SW 1271 (cell line): ENCODE results near the gene PDCD11.

Source experiments
- DNase-seq, 2 experiments: peaks; one replicate each; lab custom pipeline; 2025; lab: John Stamatoyannopoulos, UW

The PDCD11 gene

DNA sequence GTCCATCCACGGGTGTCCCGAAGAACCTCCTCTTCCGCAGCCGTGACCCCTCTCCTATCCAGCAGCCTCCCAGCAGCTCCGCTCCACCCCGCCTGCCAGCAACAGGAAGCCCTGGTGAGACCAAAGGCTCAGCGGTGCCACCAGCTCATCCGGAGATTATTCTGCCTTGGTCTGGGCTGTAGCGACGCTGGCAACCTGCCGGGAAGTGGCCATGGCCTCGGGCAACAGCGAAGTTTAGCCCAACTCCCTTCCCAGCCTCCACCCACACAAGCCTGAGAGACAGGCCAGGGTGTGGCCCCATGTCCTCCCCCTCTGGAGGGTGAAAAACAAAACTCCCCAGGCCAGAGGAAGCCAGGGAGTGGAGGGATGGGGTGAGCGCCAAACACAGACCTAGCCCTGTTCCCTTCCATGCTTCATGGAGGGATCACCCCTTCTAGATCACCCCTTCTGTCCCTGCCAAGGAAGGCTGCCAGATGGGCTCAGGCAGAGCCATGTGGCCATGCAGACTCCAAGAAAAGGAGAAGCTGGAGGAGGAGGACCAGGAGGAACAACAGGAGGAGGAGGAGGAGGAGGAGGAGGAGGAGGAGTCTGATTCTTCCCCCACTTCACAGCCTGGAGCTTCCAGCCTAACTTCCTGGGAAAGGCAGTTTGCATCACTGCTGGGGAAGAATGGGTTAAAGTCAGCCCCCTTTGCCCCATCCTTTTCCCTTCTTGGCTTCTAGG is 54.8 kb downstream of the PDCD11 start:
- DNase-seq = peak in 1 of 2 experiments; percentile 41

DNA sequence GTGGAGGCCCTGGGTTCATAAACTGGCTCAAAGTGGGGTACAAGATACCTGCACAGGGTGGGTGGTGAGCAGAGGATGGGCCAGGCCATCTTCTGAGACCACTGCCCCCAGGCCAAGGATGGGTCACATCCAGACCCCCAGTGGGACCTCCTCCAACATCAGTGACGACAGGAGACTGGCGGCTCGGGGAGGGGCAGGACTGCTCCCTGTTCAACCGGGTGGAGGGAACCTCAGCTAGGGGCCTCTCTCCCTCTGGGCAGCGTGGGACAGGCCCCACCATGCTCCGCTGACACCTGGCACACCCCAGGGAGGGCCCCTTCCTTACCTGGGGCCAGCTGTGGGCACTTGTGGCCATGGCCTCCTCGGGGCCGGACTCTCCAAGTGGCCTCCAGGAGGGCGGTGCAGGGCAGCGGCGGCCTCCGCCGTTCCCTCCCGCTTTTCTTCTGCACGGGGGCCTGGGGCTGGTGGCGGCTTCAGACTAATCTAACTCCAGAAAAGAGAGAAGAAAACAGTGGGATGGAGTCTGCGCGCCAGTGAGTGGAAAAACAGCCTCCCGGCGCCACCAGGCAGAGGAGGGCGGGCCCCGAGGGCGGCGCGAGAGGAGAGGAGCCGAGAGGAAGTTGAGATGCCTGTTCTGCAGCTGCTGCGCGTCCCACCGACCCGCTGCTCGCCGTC is 55.5 kb downstream of the PDCD11 start, which contains the start of gene CALHM2:
Gene CALHM2, minus strand, starts transcription at position 540 of the 675 bp plus-strand sequence. CDS start 2,429 bp downstream, outside the sequence.
- no peak for DNase-seq

DNA sequence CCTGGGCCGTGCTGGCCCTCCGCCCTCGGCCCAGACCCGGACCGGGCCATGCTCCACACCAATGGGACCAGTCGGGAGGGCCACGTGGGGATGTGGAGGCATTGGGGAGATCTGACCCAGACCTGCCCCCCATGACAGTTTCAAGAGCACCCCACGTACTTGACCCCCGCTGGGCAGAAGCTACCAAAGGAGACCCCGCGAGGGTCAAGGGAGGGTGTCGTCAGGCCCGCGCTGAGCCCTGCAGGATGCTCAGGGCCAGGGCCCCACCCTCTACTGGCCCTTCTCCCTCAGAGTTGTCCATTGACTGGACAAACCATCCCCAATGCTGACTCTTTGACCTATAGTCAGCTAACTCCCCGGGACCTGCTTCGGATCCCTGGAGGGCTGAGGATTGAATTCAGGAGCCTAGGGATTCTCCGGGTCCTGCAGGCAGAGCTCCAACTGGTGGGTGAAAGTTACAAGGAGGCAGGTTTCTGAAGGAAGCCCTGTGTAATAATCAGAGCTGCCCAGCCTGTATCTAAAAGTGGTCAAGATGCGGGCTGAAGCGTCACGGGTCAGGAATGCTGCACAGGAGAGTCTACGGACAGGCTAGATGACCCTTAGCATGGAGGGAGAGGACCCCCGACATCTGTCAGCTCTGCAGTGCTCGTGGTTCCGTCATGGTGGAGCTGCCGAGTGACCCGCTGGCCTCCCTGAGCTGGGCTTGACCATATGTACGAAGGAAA is 56.2 kb downstream of the PDCD11 start:
- DNase-seq = no peak

DNA sequence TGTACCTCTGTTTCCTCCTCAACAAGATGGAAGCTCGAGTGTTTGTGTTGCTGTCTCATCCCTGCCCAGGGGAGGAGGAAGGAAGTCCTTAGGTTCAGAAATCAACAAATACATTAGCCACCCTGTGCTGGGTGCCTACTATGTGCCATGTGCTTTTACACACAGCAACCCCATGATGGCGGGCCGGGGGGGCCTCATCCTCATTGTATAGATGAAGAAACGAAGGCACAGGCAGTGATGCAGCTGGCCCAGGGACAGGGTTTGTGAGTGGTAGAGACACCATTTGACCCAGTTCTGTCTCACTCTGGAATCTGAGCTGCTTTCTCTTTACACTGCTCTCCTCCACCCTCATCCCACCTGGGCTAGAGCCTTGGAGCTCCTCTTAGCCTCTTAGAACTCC is 57.6 kb downstream of the PDCD11 start:
- DNase-seq = no peak

DNA sequence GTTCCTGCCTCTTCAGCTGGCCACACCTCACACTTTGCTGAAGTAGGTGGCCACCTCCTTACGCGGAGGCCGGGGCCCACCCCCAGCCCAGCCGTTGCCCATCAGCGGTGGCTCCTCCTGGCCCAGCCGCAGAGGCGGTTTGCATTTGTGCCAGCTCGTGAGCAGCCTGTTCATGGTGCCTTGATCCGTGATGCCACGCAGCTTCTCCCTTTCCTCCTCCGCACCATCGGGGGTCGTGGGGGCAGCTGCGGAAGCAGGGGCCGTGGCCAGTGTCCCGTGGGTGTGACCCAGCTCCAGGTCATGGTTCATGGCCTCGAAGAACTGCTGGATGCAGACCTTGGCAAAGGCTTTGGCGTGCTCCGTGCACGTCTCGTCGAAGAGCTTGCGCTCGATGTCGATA is 58.8 kb downstream of the PDCD11 start:
- no peak for DNase-seq

DNA sequence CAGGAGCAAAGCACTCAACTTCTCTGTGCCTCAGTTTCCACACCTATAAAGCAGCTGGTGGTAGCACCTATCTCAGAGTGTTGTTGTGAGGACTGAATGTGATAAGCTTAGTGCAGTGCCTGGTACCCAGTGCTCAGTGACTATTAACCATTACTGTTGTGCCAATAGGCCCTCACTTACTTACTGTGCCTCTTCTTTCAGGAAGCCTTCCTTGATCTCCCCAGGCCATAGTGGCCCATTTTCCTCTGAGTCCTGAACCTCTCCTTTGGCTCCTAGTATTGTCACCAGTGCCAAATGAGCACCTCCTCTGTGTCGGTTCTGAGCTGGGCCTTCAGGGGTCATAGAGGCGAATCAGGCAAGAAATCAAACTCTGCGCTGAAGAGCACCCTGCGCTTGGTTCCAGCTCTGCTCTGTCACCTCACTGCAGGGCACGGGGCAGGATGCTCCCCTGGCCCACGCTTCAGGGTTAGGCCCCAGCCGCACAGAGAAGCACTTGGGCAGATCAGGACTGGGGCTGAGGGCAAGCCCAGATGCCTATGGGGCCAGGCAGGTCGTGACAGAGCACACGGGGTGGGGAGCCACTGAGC is 59.7 kb downstream of the PDCD11 start:
- no peak for DNase-seq

DNA sequence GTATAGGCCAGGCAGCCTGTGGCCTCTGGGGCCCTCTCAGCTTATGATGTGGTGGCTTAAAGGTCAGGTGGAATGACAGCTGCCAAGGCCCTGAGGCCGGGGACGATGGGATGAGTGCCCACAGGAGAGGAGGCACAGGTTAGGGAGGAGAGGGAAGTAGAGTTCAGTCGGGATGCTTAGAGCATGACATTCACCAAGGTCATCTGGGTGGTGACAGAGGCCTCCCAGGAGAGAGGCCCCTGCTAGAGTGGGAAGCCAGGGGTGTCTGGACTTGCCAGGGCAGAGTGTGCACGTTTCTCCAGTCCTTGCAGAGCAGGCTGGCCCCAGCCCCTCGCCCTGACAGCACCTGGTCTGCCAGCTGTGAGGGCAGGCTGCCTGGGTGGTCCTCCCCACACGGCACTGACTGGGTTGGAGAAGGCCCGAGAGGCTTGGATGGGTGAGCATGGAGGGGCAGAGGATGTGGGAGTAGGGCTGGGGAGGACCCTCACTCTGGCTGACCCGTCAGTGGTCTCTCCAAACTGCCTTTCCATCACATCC is 60.8 kb downstream of the PDCD11 start:
- DNase-seq = no peak

DNA sequence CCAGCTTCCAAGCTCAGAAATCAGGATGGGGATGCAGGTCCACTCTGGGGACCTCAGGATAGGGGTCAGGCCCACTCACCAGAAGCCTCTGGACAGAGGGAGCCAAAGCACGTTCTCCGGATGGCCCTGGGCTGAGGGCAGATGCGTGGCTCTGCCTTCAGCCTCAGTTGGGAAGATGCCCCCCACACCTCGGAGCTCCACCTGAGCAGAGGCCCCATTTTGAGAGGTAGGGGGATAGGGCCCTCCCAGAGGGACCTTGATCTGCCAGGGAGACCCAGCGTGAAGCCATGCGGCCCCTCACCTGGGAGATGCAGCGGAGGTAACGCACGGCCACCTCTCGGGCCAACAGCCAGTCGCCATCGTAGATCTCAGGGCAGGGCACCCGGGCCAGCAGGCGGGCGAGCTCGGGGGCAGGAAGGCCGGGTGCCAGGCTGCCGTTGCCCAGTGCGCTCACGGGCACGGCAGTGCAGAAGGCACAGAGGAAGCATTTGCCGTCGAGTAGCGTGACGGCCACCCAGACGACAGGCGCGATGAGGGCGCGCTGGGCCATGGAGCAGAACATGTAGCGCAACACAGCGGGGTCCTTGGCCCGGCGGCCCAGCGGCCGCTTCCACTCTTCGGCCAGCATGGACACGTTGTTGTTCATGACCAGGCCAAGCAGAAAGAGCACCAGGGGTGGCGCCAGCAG is 61.6 kb downstream of the PDCD11 start:
- no peak for DNase-seq

DNA sequence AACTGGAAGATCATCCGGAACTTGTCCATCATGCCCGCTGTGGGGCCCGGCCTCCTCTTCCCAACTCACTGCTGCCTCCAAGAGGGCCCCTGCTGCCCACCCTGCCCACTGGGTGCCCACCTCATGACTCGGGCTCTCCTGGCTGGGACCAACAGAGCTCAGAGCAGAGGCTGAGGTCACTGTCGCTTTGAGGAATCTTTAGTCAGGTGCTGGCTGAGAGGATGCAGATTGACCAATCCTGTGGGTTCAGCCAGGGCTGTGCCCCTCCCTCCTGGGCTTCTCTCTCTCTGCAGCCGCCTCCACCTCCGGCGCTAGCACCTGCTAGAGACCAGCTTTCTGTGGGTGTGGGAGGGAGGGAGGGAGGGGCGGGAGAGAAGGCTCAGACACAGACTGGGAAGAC is 62.3 kb downstream of the PDCD11 start, which contains the start of gene CALHM1:
Gene CALHM1, minus strand, starts transcription at position 181 of the 400 bp plus-strand sequence. Its CDS starts 149 bp downstream, at position 32.
- no peak for DNase-seq

DNA sequence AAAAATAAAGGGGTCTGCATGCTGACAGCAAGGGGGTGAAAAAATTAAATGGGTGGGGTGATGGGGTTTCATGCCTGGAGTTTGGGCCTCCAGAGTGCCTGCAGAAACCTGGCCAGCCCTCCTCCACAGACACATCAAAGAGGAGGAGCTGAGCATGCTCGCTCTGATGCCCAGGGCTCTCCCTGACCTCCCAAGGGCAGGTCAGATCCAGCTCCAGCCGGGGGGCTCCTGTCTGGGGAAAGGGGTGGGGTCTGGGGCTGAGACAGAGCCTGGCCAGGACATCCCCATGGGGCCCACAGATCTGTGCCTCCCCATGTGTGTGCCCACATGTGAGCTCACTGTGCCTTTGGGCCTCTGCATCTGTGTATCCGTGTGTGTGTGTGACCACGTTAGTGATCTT is 63.2 kb downstream of the PDCD11 start:
- DNase-seq = no peak

DNA sequence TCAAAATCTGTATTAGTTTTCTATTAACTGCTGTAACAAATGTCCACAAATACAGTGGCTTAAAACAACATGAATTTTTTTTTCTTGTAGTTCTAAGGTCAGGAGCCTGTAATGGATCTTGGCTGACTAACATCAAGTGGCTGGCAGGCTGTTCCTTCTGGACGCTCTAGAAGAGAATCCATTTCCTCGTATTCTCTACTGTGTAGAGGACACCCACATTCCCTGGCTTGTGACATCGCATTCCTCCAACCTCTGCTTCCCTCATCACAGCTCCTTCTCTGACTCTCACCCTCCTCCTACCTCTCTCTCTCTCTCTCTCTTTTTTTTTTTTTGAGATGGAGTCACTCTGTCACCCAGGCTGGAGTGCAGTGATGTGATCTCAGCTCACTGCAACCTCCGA is 67.1 kb downstream of the PDCD11 start:
- DNase-seq = no peak

DNA sequence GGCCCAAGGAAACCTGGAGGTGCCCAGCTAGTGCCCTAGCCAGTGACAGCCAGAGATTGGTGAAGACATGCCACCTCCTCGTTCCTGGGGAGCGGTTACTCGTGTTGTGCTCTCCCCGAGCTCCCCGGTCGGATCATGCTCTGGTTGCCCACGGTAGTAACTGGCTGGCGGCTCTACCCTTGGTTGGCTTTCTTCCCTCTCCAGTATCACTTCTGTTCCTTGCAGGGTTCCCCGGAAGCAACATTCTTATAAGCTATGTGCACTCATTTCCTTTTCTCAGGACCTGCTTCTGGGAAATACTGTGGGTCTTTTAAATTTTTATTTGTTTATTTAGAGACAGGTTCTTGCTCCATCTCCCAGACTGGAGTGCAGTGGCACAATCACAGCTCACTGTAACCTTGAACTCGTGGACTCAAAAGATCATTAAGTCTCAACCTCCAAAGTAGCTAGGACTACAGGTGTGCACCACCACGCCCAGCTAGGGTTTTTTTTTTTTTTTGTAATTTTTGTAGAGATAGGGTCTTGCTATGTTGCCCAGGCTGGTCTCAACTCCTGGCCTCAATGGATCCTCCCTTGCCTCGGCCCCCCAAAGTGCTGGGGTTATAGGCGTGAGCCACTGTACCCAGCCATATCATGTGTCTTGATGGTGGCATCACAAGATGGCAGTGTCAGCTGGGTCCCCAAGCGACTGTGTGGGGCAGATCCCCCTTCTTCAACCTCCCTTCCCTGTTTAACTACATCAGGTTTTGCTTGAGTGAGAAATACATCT is 69.2 kb downstream of the PDCD11 start:
- no peak for DNase-seq

DNA sequence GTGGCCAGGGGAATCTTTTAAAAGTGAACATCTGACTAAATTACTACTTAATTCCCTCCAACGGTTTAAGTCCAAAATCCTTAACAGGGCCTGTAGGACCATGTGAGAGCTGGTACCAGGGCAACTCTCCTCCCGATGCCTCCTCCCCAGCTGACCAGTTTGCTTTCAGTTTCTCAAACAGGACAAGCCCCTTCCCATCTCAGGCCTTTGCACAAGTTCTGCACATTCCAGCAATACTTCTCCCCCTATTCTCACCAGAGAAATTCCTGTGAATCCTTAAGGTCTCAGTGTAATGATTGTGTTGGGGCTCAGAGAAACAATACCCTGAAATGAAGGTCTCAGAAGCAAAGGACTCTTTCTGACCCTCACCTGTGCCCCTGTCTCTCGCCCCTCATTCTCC is 70.3 kb downstream of the PDCD11 start:
- DNase-seq = no peak

DNA sequence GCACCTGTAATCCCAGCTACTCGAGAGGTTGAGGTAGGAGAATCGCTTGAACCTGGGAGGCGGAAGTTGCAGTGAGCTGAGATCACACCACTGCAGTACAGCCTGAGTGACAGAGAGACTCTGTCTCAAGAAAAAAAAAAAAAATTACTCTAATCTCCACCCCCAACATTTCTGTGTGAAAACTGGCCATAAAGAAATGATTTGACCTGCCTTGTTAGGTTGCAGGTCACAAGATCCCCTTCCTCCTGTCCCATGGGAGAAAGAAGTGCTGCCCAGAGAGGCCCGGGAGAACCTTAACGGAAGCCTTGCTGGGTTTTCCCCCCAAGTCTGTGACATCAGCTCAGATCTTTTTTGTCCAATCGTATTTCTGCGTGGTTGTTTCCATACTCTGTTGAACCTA is 71.0 kb downstream of the PDCD11 start:
- no peak for DNase-seq

DNA sequence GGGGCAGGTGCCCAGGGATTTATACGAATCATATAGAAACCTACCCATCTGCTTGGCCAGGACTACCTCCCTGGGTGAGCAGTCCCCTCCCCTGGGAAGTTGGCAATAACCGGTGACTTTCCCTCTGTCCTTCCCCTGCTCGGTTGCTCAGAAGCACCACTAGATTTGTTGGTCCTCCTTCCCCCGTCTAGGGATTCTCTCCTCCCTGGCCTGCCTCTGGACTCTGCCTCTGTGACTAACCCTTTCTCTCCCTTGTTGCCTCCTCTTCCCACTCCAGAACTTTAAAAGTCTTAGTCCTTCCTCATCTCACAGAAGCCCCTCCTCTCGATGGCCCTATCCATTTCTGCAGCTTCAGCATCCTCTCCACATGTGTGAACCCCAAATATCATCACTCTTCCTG is 72.8 kb downstream of the PDCD11 start:
- no peak for DNase-seq

DNA sequence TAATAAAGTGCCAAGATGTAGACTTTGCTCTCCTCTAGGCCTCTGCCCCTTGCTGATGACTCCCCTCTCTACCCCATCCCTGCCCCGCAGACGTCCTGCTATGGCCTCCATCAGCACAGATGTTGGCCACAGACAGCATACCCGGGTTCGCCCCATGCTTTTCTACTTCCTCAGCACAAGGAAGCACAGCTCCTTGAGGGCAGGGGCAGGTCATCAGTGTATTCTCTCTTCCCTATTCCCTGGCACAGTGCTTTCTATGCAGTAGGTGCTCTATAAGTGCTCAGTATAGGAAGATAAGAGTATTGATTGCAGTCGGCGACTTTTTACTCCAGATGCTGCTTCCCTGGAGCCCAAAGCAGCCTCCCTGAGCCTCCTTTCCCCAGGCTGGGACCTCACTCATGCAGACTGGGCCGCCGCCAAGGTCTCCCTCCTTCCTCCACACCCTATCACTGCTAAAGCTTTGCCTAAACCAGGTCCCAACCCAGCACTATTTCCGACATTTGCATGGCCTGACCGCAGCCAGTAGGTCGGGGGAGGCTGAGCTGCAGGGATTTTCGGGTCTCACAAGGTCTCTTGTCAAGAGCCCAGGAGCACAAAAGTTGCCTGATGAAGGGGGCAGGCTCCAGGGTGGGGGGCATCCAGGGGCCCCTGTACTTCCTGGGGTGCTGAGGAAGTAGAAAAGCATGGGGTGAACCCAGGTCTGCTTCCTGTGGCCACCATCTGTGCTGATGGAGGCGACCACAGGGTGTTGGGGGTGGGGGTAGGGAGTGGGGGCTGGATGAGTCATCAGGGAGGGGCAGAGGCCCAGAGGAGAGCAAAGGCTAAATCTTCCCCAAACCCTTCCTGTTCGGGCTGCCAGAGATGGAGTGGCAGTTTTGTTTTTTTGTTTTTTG is 74.6 kb downstream of the PDCD11 start:
- DNase-seq = no peak

DNA sequence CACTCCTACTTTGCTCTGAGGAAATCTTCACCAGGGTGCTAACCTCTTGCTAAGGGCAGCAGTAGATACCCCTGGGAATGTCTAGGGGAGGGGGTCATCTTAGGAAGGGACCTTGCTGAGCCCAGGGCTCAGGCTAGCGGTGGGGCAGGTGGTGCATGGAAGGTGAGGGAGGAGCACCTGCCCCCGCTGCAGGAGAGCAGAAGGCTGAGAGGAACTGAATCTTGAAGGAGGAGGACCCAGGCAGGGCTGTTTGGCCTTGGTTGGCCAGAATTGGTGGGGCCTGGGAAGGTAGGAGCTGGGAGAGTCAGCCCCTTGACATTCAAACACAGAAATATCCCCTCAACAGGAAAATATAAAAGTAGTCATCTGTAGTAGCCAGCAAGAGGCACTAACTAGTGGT is 75.6 kb downstream of the PDCD11 start:
- no peak for DNase-seq

DNA sequence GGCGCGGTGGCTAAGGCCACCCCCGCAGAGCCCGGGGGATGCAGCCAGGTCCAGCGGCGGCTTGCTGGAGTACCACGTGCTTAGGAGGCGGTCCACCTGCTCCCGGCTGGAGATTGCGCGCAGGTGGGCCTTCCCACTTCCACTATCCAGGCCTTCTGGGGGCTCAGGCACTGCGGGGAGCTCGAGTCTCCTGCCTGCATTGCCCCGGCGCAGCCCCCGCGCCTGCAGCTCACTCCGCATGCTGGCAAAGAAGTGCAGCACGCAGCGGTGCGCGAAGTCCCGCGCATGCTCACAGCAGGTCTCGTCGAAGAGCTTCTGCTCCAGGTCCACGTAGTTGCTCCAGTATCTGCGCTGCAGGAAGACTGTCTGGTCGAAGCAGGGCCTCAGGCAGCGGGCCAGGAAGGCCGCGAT is 76.8 kb downstream of the PDCD11 start:
- DNase-seq = no peak

DNA sequence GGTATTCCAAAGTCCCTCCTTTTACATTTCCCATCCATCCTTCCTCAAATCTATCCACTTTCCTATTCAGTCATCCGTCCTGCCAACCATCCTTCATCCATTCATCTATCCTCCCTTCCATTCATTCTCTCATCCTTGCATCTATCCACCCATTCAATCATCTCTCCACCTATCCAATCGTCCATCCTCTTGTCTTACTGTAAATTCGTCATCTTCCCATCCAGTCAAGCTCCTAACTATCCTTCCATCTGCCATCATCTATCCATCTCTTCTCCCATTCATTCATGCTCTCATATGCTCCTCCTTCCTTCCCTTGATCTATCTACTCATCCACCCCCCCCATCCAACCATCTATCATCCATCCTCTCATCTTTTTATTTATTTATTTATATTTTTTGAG is 77.7 kb downstream of the PDCD11 start:
- no peak for DNase-seq

DNA sequence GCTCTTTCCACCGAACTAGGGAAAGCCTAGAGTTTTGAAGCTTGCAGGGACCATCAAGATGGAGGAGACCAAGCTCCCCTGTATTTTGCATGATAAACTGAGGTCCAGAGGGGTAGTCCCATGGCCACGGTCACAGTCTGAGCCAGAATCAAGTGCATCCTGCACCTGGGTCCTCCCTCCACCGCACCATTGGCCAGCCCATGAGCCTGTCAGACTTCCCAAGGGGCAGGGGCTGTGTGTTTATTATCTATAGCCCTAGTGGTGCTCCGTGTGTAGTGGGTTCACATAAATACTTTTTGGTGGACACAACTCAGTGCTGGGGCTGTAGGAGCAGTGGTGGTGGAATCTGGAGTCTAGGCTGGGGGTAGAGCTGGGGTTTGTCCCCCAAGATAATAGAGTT is 79.0 kb downstream of the PDCD11 start:
- DNase-seq = no peak
